Loucy (cell line): Measurements from ENCODE around the gene AUH.

Experiments used
- H2AFZ ChIP-seq: fragments of 200-600 bp; sonication (generic); 2 replicates; pipeline ENCODE4 v1.6.0; 2016; ENCODE audit warnings: antibody characterized with exemption, mild to moderate bottlenecking, low read length, moderate library complexity
- H3F3A ChIP-seq: fragments of 200-600 bp; 2 replicates; pipeline ENCODE4 v1.6.0; 2016; ENCODE audit warnings: antibody characterized with exemption, low read depth, mild to moderate bottlenecking
- H3K27me3 ChIP-seq: fragments of 200-600 bp; sonication (generic); 2 replicates; pipeline ENCODE4 v1.6.1; 2014; ENCODE audit warnings: low read length, mild to moderate bottlenecking; ENCODE audit not compliant: insufficient read depth, poor library complexity, severe bottlenecking
- H3K36me3 ChIP-seq: fragments of 200-600 bp; sonication (generic); 2 replicates; pipeline ENCODE4 v1.6.1; 2016; ENCODE audit warnings: low read length; ENCODE audit not compliant: insufficient read depth
- H3K4me1 ChIP-seq: fragments of 200-600 bp; sonication (generic); 2 replicates; pipeline ENCODE4 v1.5.1; 2014; ENCODE audit warnings: low read length, mild to moderate bottlenecking; ENCODE audit not compliant: insufficient read depth, poor library complexity, severe bottlenecking
- H3K4me2 ChIP-seq: fragments of 200-600 bp; sonication (generic); 2 replicates; pipeline ENCODE4 v1.6.0; 2014; ENCODE audit warnings: antibody characterized with exemption, low read length, low read depth, mild to moderate bottlenecking; ENCODE audit not compliant: poor library complexity, severe bottlenecking
- H3K4me3 ChIP-seq: fragments of 200-600 bp; sonication (generic); 2 replicates; pipeline ENCODE4 v1.5.1; 2014; ENCODE audit warnings: low read length, mild to moderate bottlenecking, mixed read lengths; ENCODE audit not compliant: poor library complexity, severe bottlenecking
- H3K79me2 ChIP-seq: fragments of 200-600 bp; sonication (generic); 2 replicates; pipeline ENCODE4 v1.6.1; 2014; ENCODE audit warnings: low read length; ENCODE audit not compliant: insufficient read depth
- H3K9ac ChIP-seq: fragments of 200-600 bp; sonication (generic); 2 replicates; pipeline ENCODE4 v1.6.0; 2014; ENCODE audit warnings: mild to moderate bottlenecking, low read depth, low read length, moderate library complexity; ENCODE audit not compliant: poor library complexity, severe bottlenecking
- H3K9me2 ChIP-seq: fragments of 200-600 bp; sonication (generic); replicated peaks from 2 replicates; pipeline ENCODE4 v1.6.1; 2016; ENCODE audit warnings: low read depth, low read length, mixed read lengths
- H3K9me3 ChIP-seq: fragments of 200-600 bp; sonication (generic); 2 replicates; pipeline ENCODE4 v1.6.1; 2014; ENCODE audit warnings: mild to moderate bottlenecking, antibody characterized with exemption, low read length, low read depth; ENCODE audit not compliant: insufficient read depth
- H4K20me1 ChIP-seq: fragments of 200-600 bp; sonication (generic); 2 replicates; pipeline ENCODE4 v1.6.0; 2014; ENCODE audit warnings: antibody characterized with exemption, low read length, mild to moderate bottlenecking; ENCODE audit not compliant: insufficient read depth, poor library complexity, severe bottlenecking
- EZH2phosphoT487 ChIP-seq: fragments of 200-600 bp; IDR thresholded peaks from 2 replicates; pipeline ENCODE4 v1.6.1; 2018; ENCODE audit warnings: antibody characterized with exemption, mild to moderate bottlenecking, moderate library complexity, borderline replicate concordance
- TF ChIP-seq, protein P1 (sequence below): fragments of 200-600 bp; sonication (generic); conservative IDR thresholded peaks from 2 replicates; pipeline ENCODE4 v1.5.1; 2014; ENCODE audit warnings: mild to moderate bottlenecking, antibody characterized with exemption, low read length

Gene AUH

DNA sequence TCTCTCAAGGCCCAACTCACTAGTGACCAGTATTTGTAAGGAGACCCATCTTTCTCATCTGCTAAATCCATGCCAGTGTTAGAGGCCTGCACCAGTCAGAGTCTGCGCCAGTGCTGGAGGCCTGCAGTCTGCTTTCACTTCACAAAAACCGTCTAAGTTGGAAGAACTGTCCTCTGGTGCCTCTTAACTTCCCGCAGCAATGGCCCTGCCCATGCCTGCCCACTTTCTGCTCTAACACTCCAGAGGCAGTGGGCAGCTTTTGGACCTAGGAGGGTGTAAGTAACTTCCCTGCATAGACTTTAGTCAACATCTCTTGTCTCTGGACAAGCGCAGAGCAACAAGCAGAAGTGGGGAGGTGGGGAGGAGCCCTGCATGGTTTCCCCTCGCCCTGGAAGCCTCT is 152.9 kb downstream of the AUH start:
- Histone ChIP-seq H3K27me3 (no peaks in the 10 kb centered on the region), H3K79me2 (no peaks in the 10 kb centered on the region), H3K4me1 (peaks cover 22% of the 10 kb centered on the region), H3K9me2 (no peaks in the 10 kb centered on the region), H3K4me3 (no peak overlapping the region), H3K4me2 (no peak overlapping the region), H4K20me1 (no peaks in the 10 kb centered on the region), H3K9ac (no peak overlapping the region), H3F3A (no peaks in the 10 kb centered on the region), H2AFZ (no peak overlapping the region), H3K9me3 (0 out of 2 replicates have a peak, but pooled peaks cover 4% of the 10 kb centered on the region), H3K36me3 (no peaks in the 10 kb centered on the region)
- no peak for TF ChIP-seq EZH2phosphoT487
- TF ChIP-seq, protein P1, sequence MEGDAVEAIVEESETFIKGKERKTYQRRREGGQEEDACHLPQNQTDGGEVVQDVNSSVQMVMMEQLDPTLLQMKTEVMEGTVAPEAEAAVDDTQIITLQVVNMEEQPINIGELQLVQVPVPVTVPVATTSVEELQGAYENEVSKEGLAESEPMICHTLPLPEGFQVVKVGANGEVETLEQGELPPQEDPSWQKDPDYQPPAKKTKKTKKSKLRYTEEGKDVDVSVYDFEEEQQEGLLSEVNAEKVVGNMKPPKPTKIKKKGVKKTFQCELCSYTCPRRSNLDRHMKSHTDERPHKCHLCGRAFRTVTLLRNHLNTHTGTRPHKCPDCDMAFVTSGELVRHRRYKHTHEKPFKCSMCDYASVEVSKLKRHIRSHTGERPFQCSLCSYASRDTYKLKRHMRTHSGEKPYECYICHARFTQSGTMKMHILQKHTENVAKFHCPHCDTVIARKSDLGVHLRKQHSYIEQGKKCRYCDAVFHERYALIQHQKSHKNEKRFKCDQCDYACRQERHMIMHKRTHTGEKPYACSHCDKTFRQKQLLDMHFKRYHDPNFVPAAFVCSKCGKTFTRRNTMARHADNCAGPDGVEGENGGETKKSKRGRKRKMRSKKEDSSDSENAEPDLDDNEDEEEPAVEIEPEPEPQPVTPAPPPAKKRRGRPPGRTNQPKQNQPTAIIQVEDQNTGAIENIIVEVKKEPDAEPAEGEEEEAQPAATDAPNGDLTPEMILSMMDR, result no peak

DNA sequence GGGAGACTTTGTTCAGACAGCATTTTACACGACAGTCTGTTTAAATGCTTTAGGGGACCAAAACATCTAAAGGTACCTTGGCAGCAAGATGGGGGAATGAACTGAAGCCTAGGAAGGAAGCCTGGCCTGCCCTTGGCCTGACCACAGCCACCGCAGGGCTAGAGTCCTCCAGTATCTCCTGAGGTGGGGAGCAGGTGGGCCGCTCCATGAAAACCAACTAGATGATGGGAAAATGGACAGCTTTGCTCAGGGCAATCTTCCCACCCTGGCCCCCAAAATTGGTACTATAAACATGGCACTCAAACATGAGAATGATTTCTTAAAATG is 153.3 kb downstream of the AUH start:
- Histone ChIP-seq H4K20me1 (no peaks in the 10 kb centered on the region), H3K27me3 (no peaks in the 10 kb centered on the region), H3K79me2 (no peaks in the 10 kb centered on the region), H2AFZ (no peak overlapping the region), H3K4me2 (peak overlapping the region; percentile 71), H3K9ac (peak overlapping the region; percentile 33), H3K4me1 (peaks cover 22% of the 10 kb centered on the region), H3F3A (no peaks in the 10 kb centered on the region), H3K9me3 (0 out of 2 replicates have a peak, but pooled peaks cover 4% of the 10 kb centered on the region), H3K36me3 (no peaks in the 10 kb centered on the region), H3K9me2 (no peaks in the 10 kb centered on the region), H3K4me3 (peak overlapping the region; percentile 32)
- TF ChIP-seq, protein P1, result no peak
- TF ChIP-seq EZH2phosphoT487, result no peak

GRCh38 chr9:91207729-91208418 is 153.8 kb downstream of the AUH start:
- H4K20me1 ChIP-seq, result no peaks in the 10 kb centered on the region
- no peaks in the 10 kb centered on the region for H3F3A ChIP-seq
- H3K36me3 ChIP-seq, result no peaks in the 10 kb centered on the region
- peaks cover 6% of the 10 kb centered on the region; the same call in 1 of the 2 replicates for H3K9me3 ChIP-seq
- no peaks in the 10 kb centered on the region for H3K79me2 ChIP-seq
- peak overlapping the region; percentile 46; the same call in 1 of the 2 replicates for H2AFZ ChIP-seq
- no peak for TF ChIP-seq EZH2phosphoT487
- TF ChIP-seq, protein P1, result no peak
- H3K9ac ChIP-seq, result peak overlapping the region; percentile 33
- H3K4me1 ChIP-seq, result peaks cover 22% of the 10 kb centered on the region
- H3K4me2 ChIP-seq, result peak overlapping the region; percentile 71
- H3K27me3 ChIP-seq, result no peaks in the 10 kb centered on the region
- H3K4me3 ChIP-seq, result peak overlapping the region; percentile 32
- H3K9me2 ChIP-seq, result no peaks in the 10 kb centered on the region
